HepG2 (cell line): ENCODE data around the gene ZNF180.

Experiments used
- CREB1 ChIP-seq, 2 experiments: fragments of 450-650 bp in 1 of 2; IDR thresholded peaks; 2 replicates each; pipeline ENCODE4 v1.6.1; 2016 to 2017; ENCODE audit warnings: control low read depth in 1 of 2, mild to moderate bottlenecking in 1 of 2, missing compliant biosample characterization in 1 of 2, missing genetic modification characterization in 1 of 2
- KLF6 ChIP-seq: IDR thresholded peaks from 2 replicates; pipeline ENCODE4 v1.8.0; 2016; ENCODE audit warnings: missing biosample characterization, missing genetic modification reagents
- MEF2D ChIP-seq: sonication (generic); formaldehyde crosslinking; IDR thresholded peaks from 2 replicates; pipeline ENCODE4 v1.5.1; 2020; ENCODE audit warnings: mild to moderate bottlenecking, missing genetic modification reagents
- POLR2A ChIP-seq, 2 experiments: IDR thresholded peaks; 2 replicates each; pipeline ENCODE4 v1.6.1; 2011; ENCODE audit warnings: low read depth in 2 of 2, low read length in 2 of 2, mild to moderate bottlenecking in 1 of 2, moderate library complexity in 1 of 2; ENCODE audit not compliant: insufficient read depth in 1 of 2
- RBM39 ChIP-seq: fragments of 200-400 bp; formaldehyde crosslinking; IDR thresholded peaks from one replicate; pipeline ENCODE4 v1.6.1; 2018; ENCODE audit warnings: antibody characterized with exemption, mild to moderate bottlenecking, low read depth, low read length; ENCODE audit not compliant: poor library complexity, severe bottlenecking
- TF ChIP-seq, protein P1 (sequence below): sonication (generic); formaldehyde crosslinking; IDR thresholded peaks from 2 replicates; pipeline ENCODE4 v1.4.0; 2020; ENCODE audit warnings: missing genetic modification reagents
- TF ChIP-seq, protein P2 (sequence below): fragments of 450-650 bp; IDR thresholded peaks from 2 replicates; pipeline ENCODE4 v1.6.1; 2016

DNA sequence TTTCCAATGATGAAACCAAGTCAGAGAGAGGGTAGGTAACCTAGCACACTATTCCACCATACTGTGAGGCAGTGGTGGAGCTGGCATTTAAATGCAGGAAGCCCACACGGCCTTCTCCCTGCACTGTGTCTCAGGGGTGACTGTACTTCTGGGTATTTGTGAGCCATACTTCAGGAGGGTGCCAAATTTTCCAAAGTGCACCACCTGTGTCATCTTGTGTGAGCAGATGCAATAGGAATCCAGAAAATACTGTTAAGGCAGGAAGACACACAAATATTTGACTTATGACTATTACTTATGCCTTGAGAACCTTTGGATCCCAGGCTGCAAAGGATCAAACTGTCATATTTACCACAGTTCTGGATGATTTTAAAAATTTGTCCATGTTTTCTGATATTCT is 69.4 kb downstream of the ZNF180 start:
- TF ChIP-seq CREB1 (IDR thresholded peaks at IDR 0.05) = no peak
- TF ChIP-seq CREB1 (CRISPR knock-in tag; IDR thresholded peaks at IDR 0.05) = no peak
- no peak for TF ChIP-seq POLR2A (IDR thresholded peaks at IDR 0.05; ENCODE audit: insufficient read depth in 1 of 2, low read depth in 2 of 2, low read length in 2 of 2)
- TF ChIP-seq, protein P1, sequence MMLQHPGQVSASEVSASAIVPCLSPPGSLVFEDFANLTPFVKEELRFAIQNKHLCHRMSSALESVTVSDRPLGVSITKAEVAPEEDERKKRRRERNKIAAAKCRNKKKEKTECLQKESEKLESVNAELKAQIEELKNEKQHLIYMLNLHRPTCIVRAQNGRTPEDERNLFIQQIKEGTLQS = no peak
- TF ChIP-seq, protein P2, sequence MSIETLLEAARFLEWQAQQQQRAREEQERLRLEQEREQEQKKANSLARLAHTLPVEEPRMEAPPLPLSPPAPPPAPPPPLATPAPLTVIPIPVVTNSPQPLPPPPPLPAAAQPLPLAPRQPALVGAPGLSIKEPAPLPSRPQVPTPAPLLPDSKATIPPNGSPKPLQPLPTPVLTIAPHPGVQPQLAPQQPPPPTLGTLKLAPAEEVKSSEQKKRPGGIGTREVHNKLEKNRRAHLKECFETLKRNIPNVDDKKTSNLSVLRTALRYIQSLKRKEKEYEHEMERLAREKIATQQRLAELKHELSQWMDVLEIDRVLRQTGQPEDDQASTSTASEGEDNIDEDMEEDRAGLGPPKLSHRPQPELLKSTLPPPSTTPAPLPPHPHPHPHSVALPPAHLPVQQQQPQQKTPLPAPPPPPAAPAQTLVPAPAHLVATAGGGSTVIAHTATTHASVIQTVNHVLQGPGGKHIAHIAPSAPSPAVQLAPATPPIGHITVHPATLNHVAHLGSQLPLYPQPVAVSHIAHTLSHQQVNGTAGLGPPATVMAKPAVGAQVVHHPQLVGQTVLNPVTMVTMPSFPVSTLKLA = no peak
- TF ChIP-seq MEF2D (CRISPR knock-in tag) = no peak
- TF ChIP-seq RBM39 = no peak
- no peak for TF ChIP-seq KLF6 (CRISPR knock-in tag)
